ENCODE results near the gene PDE8A.

- no peak for TF ChIP-seq POLR2A (IDR thresholded peaks at IDR 0.05; ENCODE audit: low read depth, low read length)
- no peak for TF ChIP-seq CTCF (conservative IDR thresholded peaks at IDR 0.05; ENCODE audit: low read depth, low read length)
- no peak for TF ChIP-seq USF2 (IDR thresholded peaks at IDR 0.05; ENCODE audit: low read depth, low read length)
Measured at GRCh38 chr15:85071061-85071460, 89.4 kb downstream of the PDE8A start.
